Cardiac fibroblast (primary cell): ENCODE data around the gene OTULINL.

ENCODE experiments used
- DNase-seq, 2 donors: peaks; one replicate each; pipeline versions ENCODE4 v3.0.0 to v3.0.0-alpha.2; 2010; ENCODE audit warnings: low read depth in 2 of 2
- H3K4me3 ChIP-seq, 2 donors: replicated peaks in 1 of 2; 1 replicate in 1 of 2; 2 replicates in 1 of 2; pipeline ENCODE4 v1.5.1; 2011; ENCODE audit warnings: low read depth in 2 of 2, low read length in 2 of 2, mild to moderate bottlenecking in 2 of 2, moderate library complexity in 1 of 2
- TF ChIP-seq, protein P1 (sequence below): IDR thresholded peaks from one replicate; pipeline ENCODE4 v1.5.1; 2011; ENCODE audit warnings: low read depth, mild to moderate bottlenecking, low read length, inconsistent platforms

OTULINL gene

DNA sequence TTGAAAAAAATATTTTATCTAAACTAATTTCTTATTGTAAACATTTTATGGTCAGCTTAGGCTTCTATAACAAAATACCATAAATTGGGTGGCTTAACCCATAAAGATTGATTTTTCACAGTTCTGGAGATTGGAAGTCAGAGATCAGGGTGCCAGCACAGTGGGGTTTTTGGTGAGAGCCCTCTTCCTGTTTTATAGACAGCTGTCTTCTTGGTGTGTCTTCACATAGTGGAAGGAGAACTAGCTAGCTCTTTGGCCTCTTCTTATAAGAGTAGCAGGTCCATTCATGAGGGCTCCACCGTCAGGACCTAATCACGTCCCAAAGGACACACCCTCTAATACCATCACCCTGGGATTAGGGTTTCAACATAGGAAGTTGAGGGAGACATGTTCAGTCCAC, 26.6 kb downstream of the OTULINL start:
- TF ChIP-seq, protein P1, sequence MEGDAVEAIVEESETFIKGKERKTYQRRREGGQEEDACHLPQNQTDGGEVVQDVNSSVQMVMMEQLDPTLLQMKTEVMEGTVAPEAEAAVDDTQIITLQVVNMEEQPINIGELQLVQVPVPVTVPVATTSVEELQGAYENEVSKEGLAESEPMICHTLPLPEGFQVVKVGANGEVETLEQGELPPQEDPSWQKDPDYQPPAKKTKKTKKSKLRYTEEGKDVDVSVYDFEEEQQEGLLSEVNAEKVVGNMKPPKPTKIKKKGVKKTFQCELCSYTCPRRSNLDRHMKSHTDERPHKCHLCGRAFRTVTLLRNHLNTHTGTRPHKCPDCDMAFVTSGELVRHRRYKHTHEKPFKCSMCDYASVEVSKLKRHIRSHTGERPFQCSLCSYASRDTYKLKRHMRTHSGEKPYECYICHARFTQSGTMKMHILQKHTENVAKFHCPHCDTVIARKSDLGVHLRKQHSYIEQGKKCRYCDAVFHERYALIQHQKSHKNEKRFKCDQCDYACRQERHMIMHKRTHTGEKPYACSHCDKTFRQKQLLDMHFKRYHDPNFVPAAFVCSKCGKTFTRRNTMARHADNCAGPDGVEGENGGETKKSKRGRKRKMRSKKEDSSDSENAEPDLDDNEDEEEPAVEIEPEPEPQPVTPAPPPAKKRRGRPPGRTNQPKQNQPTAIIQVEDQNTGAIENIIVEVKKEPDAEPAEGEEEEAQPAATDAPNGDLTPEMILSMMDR, result no peak
- DNase-seq, result no peak
- H3K4me3 ChIP-seq, result no peak overlapping the region

DNA sequence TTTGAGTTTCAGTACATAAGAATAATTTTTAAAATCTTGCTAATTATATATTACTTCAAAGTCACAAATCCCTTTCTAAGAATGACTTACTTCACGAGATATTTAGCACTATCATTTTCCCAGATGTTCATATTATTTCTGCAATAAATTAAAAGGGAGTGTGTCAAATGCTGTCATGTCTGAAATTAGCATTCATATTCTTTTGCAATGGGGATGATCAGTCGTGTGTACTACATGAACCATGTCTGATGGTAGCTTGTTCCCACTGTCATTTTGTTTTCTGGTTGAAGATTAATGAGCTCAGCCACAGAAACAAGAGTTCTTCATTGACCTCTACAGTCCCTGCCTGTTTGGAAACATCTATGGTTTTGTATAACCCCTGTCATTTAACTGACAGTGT, 30.1 kb downstream of the OTULINL start:
- TF ChIP-seq, protein P1, result no peak
- H3K4me3 ChIP-seq, result no peak overlapping the region
- no peak for DNase-seq

DNA sequence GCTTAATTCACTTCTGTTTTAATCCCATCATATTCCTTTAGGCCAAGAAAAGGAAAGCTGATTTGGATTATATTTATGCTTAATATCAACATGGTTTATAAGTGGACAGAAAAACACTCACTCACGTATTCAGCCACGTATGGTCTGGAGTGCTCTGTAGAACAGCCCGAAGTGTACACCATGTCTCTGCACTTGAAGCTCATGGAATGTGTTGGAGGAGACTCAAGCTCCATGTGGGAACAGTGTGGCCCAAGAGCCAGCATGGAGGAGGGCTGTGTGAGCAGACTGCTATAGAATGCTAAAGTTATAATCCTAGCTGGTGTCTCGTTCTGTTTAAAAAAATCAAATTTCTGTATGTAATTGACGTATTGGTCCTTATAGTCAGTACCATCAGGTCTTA, 32.9 kb downstream of the OTULINL start:
- TF ChIP-seq, protein P1, result no peak
- no peak overlapping the region for H3K4me3 ChIP-seq
- no peak for DNase-seq

DNA sequence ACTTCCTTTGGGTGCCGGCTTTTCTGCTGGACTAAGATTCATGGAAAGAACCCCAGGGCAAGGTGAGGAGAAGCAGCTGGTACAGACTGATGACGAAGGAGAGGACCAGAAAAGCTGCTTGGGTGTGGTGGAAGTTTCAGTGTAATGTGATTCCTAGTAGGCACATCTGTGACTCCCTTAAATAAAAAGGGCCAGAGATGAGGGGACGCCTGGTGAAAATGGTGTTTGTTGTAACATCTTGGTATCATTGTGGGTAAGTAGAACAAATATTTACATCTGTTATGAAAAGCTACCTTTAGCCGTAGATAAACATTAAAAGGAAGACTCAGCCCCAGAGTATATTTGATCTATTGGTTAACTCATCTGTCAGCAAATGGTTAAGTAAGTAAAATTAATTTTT, 33.8 kb downstream of the OTULINL start:
- no peak overlapping the region for H3K4me3 ChIP-seq
- no peak for DNase-seq
- TF ChIP-seq, protein P1, result no peak

DNA sequence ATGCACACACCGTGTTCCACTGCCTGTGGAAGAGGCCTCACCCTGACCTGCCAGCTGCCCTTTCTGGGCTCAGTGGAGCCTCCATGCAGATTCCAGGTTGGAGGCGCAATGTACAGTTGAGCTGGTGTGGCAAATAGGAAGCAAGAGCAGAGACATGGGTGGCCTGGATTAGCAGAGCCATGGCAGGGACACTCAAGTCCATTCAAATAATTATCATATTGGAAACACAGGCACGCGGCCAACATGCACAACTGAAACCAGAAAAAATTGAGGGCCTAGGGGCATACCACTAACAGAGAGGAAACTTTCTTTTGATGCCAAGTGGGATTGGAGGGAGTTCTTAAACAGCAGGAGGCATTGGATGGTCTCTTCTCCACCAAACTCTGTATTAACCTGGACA, 35.8 kb downstream of the OTULINL start:
- no peak for DNase-seq
- no peak overlapping the region for H3K4me3 ChIP-seq
- TF ChIP-seq, protein P1, result no peak

DNA sequence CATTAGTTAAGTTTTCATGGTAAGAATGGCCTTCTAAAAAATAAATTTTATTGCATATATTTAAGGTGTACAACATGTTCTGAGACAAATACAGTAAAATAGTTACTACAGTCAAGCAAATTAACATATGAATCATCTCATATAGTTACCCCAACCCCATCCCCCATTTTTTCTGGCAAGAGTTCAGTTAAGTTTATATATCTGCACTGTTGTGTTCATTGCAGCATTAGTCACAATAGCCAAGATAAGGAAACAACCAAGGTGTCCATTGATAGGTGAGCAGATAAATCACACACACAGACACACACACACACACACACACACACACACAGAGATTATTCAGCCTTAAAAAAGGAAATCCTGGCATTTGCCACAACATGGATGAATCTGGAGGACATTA, 45.7 kb downstream of the OTULINL start:
- DNase-seq, result no peak
- TF ChIP-seq, protein P1, result no peak
- H3K4me3 ChIP-seq, result no peak overlapping the region

DNA sequence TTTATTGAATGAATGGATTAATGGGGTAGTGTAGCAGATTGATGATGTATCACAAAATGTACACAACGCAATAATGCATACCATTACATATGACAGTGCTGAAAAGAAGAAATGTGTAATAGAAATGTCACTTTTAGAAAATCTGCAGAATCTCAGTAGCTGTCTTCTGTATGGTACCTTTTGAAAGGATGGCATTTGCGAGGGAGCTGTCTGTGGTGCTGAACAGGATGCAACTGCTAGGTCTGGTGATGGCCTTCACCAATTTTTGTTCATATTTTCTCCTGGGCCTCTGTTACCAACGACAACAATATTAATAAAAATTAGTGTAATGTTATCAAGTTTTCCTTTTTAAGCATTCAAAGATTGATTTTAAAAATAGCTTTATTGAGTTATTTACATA, 46.8 kb downstream of the OTULINL start:
- DNase-seq, result peak; percentile 67 to 69
- TF ChIP-seq, protein P1, result no peak
- no peak overlapping the region for H3K4me3 ChIP-seq
